DLD1 (cell line): ENCODE measurements around the gene NEURL1.
"Not testable (repeated sequence)": the region's sequence is repeated elsewhere in the genome, so short reads cannot be mapped to it uniquely, and the experiment has no call there.

Experiments
- in situ Hi-C: cut with HindIII; loops from 2 replicates; pipeline ENCODE4 v1.10.0; 2017; ENCODE audit warnings: low sequenced_read_pairs

The NEURL1 gene

GRCh38 chr10:103600325-103600724 is 106.8 kb downstream of the NEURL1 start:
- in situ Hi-C loops: no loop called here

DNA sequence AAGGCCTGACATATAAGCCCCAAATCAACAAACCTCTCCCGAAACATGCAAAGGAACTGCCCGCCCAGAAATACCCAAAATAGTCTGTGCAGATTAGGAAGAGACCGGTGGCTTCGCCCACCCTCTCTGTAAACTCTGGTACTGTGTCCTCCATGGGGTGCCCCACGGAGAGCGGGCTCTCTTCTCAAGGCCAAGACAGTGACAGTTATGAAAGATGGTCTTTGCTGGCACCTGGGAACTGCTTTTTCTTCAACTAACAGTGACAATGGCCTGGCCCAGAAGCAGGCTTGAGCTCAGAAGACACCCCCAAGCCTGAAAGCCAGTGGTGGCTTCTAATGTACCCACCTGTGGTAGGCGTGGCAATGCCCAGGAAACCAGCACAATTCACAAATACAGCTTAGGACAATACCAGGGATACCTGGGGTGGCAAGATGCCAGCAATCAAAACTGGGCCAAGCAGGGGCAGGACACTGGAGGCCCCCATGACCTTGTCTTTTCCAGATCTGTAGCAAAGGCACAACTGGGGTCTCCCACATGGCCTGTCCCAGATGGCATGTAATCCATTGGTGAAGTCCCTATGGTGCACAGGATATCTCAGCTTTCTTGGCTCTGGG is 107.6 kb downstream of the NEURL1 start:
- in situ Hi-C loops: no loop called here

DNA sequence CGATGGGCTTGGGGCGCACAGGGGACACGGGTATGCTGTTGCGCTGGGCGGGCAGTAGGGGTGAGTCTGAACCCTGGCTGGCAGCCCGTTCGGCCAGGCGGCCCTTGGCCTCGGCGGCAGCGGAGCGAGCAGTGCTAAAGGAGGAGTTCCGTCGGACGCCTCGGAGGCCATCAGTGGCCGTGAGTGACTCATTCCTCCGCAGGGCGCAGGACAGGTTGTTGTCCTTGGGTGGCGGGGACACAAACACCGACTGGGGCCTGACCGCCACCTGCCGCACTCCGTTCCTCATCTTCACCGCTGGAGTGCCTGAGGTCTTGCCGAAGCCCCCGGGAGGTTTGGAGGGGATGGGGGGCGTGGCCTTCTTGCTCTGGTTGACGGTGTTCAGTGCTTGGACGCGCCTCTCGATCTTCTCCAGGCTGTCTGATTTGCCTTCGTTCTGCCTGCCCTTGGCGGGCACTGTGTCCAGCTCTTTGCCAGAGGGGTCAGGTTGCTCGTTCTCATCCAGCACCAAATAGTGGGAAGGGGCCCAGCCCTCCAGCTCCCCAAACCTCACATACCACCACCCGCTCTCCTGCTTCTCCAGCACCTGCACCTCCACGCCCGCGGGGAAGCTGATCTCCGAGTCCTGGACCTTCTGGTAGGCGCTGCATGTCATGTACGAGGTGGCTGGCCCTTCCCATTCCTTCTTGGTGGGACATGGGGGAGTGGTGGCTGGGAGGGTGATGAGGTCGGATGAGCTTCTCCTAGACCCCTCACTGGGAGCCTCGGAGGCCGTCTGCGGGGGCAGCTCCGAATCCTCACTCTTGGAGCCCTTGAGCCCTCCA is 108.7 kb downstream of the NEURL1 start:
- in situ Hi-C loops: no loop called here

- in situ Hi-C loops: no loop called here
These were observed 109.3 kb downstream of the NEURL1 start for GRCh38 chr10:103602852-103603155.

GRCh38 chr10:103603382-103603781 is 109.9 kb downstream of the NEURL1 start:
- in situ Hi-C loops: no loop called here

DNA sequence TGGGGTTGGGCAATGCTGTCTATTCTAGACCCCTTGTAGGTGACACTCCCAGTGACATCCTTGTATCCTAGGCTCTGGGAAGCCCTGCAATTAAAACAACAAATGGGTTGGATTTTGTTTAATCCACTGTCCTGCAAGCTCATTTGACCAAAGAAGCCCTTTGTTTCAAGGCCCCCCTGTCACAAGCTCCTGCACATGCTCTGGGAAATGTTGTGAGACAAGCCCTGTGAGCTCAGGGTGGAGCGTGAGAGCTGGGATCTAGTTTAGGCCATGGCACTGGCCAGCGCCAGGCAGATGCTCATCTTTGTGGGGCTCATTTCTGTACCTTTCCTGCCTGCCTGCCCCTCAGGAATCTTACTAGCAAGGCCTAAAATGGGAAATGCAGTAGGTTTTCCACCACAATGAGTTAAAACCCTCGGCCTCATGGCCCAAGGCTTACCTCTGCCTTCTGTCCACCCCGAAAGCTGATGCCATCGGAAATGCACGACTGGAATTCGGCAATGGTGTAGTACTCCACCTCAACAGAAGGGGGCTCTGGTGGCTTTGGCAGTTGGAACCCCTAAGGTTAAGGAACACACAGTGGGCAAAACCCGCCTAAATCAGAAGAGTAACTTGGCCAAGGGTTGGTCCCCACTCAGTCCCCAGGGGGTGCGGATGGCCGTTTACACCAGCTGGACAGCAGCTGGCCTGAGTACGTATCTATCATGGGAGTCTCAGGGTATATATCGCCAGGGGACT is 112.0 kb downstream of the NEURL1 start:
- in situ Hi-C loops: no loop called here

GRCh38 chr10:103606097-103606438 is 112.6 kb downstream of the NEURL1 start:
- in situ Hi-C loops: not testable (repeated sequence)

- in situ Hi-C loops: not testable (repeated sequence)
These were observed 113.5 kb downstream of the NEURL1 start for GRCh38 chr10:103607051-103607450.

DNA sequence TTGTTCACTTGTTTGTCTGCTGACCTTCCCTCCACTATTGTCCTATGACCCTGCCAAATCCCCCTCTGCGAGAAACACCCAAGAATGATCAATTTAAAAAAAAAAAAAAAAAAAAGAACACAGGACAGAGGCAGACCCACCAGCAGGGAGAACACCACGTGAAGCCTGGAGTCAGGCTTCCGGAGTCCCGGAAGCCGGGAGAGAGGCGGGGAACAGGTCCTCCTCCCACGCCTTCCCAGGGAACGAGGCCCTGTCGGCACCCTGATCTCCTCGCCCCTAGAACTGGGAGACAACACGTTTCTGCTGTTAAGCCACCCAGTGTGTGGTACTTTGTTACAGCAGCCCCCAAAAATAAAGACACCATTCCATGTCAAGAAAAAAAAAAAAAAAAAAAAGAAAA is 114.6 kb downstream of the NEURL1 start:
- in situ Hi-C loops: not testable (repeated sequence)

GRCh38 chr10:103609231-103610082 is 116.0 kb downstream of the NEURL1 start:
- in situ Hi-C loops: no loop called here

DNA sequence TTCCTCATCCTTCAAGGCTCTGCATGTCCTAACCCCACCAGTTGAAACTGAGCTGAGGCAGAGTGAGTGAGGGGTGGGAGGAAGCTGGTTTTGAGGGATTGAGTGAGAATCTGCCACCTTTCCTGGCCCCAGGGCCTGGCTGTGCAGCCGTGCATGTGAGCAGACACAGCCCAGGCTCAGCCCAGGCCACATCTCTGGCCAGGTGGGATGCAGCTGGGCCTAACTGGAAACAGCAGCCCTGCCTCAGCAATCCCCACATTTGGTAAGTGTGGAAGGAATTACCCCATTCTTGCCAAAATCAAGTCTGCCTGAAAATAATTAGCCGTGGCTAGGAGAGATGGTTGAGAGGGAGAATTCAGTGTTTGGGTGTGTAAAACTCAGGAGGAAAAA is 116.6 kb downstream of the NEURL1 start:
- in situ Hi-C loops: no loop called here

GRCh38 chr10:103610921-103611511 is 117.5 kb downstream of the NEURL1 start:
- in situ Hi-C loops: no loop called here

DNA sequence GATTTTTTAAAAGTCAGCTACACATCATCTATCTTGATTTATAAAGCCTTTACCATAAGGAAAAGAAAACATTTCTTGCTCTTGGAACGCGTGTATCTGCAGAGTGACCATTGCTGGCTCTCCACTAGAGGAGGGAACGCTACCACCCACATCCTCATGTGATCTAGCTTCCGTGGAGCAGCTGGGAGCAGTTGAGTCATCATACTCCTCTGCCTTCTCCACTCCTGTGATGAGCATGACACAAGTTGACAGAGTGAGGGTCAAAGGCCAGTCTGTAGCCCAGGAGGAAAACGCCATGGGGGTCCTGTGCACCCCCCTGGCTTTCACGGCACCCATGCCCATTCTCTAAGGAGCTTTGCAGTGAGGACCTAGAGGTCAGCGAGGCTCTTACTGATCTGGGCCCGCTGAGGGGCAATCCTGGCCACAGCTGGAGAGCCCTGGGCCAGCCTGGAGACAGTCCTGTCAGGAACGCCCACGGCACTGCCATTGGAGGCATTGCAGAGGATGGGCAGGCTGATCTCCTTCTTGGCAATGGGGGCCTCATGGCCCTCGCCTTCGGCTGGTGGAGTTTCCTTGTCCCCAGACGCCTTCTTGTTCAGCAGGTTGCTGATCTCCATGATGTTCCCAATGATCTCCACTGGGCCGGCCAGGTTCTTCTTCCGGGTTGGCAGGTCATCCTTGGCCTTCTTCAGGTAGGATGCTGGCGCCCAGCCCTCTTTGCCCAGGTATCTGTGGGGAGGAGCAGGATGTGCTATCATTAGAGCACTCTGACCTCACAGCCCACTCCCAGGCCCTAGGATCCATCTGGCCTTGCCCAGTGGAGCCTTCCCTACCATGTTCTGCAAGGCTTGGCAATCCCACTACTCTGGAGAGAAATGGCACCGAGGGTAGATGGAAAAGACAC is 119.2 kb downstream of the NEURL1 start:
- in situ Hi-C loops: no loop called here

DNA sequence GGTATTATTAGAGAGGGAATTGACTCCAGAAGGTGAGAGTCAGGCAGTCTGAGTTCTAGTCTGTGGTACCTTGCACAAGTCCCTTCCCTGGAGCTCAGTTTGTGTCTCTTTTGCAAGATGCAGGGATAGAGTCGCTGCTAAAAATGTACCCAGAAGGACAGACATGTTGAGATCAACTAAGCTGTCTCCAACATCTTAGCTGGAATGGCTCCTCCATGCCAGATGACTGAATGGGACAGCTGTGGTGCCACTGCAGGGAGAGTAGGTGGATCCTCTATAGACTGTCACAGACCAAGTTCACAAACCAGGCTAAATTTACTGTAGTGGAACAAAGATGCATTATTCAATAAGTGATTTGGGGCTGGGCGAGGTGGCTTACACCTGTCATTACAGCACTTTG is 120.1 kb downstream of the NEURL1 start:
- in situ Hi-C loops: no loop called here

- in situ Hi-C loops: no loop called here
These were observed 121.0 kb downstream of the NEURL1 start for GRCh38 chr10:103614306-103615158.

- in situ Hi-C loops: no loop called here
These were observed 123.4 kb downstream of the NEURL1 start for GRCh38 chr10:103616705-103617601.

GRCh38 chr10:103617602-103618385 is 124.3 kb downstream of the NEURL1 start:
- in situ Hi-C loops: no loop called here
